ENCODE results near the gene CHN1.

The CHN1 gene

GRCh38 chr2:174925046-174925784 is 80.0 kb downstream of the CHN1 start:
- DNase-seq (ENCODE audit: low read depth, low spot score): no peak

GRCh38 chr2:174924061-174924693 is 81.0 kb downstream of the CHN1 start:
- DNase-seq (ENCODE audit: low read depth, low spot score): no peak

GRCh38 chr2:174919947-174920595 is 85.1 kb downstream of the CHN1 start:
- DNase-seq (ENCODE audit: low read depth, low spot score): no peak

- DNase-seq (ENCODE audit: low read depth, low spot score): no peak
Observed at GRCh38 chr2:174918886-174919526, 86.2 kb downstream of the CHN1 start.

GRCh38 chr2:174916270-174916930 is 88.8 kb downstream of the CHN1 start:
- no peak for DNase-seq (ENCODE audit: low read depth, low spot score)

- DNase-seq (ENCODE audit: low read depth, low spot score): no peak
Observed at GRCh38 chr2:174914853-174915760, 90.1 kb downstream of the CHN1 start.

- no peak for DNase-seq (ENCODE audit: low read depth, low spot score)
Observed at GRCh38 chr2:174908284-174908683, 96.9 kb downstream of the CHN1 start.

GRCh38 chr2:174903264-174903556 is 102.0 kb downstream of the CHN1 start:
- no peak for DNase-seq (ENCODE audit: low read depth, low spot score)

GRCh38 chr2:174902506-174903263 is 102.5 kb downstream of the CHN1 start:
- no peak for DNase-seq (ENCODE audit: low read depth, low spot score)

- no peak for DNase-seq (ENCODE audit: low read depth, low spot score)
Observed at GRCh38 chr2:174901075-174901474, 104.1 kb downstream of the CHN1 start.

GRCh38 chr2:174897286-174897685 is 107.9 kb downstream of the CHN1 start:
- no peak for DNase-seq (ENCODE audit: low read depth, low spot score)

- DNase-seq (ENCODE audit: low read depth, low spot score): no peak
Observed at GRCh38 chr2:174893018-174893417, 112.2 kb downstream of the CHN1 start.

GRCh38 chr2:174892546-174892945 is 112.6 kb downstream of the CHN1 start:
- DNase-seq (ENCODE audit: low read depth, low spot score): no peak

- DNase-seq (ENCODE audit: low read depth, low spot score): no peak
Observed at GRCh38 chr2:174888646-174889271, 116.4 kb downstream of the CHN1 start.

- no peak for DNase-seq (ENCODE audit: low read depth, low spot score)
Observed at GRCh38 chr2:174888146-174888545, 117.0 kb downstream of the CHN1 start.

- no peak for DNase-seq (ENCODE audit: low read depth, low spot score)
Observed at GRCh38 chr2:174882416-174882815, 122.8 kb downstream of the CHN1 start.

GRCh38 chr2:174881678-174882077 is 123.5 kb downstream of the CHN1 start:
- DNase-seq (ENCODE audit: low read depth, low spot score): no peak

GRCh38 chr2:174878537-174879147 is 126.5 kb downstream of the CHN1 start:
- DNase-seq (ENCODE audit: low read depth, low spot score): no peak

- DNase-seq (ENCODE audit: low read depth, low spot score): no peak
Observed at GRCh38 chr2:174877751-174878150, 127.4 kb downstream of the CHN1 start.

Measured in activated CD4-positive, CD25-positive, alpha-beta regulatory T cell treated with anti-CD3 and anti-CD28 coated beads, Interleukin-2, amount 50 U/mL, for 16 hours (primary cell).